ENCODE data around the gene SERPINB5. TPM values are rescaled to one million over a fixed set of nuclear protein-coding genes. Genes with fewer than 3 reads are reported as not detected.

SERPINB5 gene
- total and polyA plus RNA-seq, 8 donors = 0.72 to 27.1 (median 3.9) TPM; not detected in 5

GRCh38 chr18:63505566-63506335 is 29.0 kb downstream of the SERPINB5 start:
- no peak overlapping the region for H3K27ac ChIP-seq
- H3K4me1 ChIP-seq = no peaks in the 10 kb centered on the region
- intact Hi-C loops (cut with DNase I; ENCODE audit: low total_unique reads) = no loop called here
- no peaks in the 10 kb centered on the region for H3K36me3 ChIP-seq
- H3K9me3 ChIP-seq = no peaks in the 10 kb centered on the region
- no peaks in the 10 kb centered on the region for H3K27me3 ChIP-seq
- TF ChIP-seq CTCF (IDR thresholded peaks at IDR 0.05) = peak in 1 of 7 experiments; percentile 30
- no peak for TF ChIP-seq POLR2A (IDR thresholded peaks at IDR 0.05)
- DNase-seq = no peak
- 36 to 60% (median 49%) methylated on average over 2 of the region's 2 CpGs for WGBS, 5 donors
- no peak overlapping the region for H3K4me3 ChIP-seq

- Histone ChIP-seq H3K27ac (no peak overlapping the region), H3K4me1 (no peaks in the 10 kb centered on the region), H3K27me3 (no peaks in the 10 kb centered on the region), H3K9me3 (no peaks in the 10 kb centered on the region), H3K36me3 (no peaks in the 10 kb centered on the region), H3K4me3 (no peak overlapping the region)
- WGBS, 5 donors = 46 to 62% (median 57%) methylated on average over 3 of the region's 3 CpGs
- intact Hi-C loops (cut with DNase I; ENCODE audit: low total_unique reads) = no loop called here
- no peak for DNase-seq
- TF ChIP-seq EP300 (IDR thresholded peaks at IDR 0.05) = no peak
- no peak for TF ChIP-seq POLR2AphosphoS5 (IDR thresholded peaks at IDR 0.05)
- no peak for TF ChIP-seq POLR2A (IDR thresholded peaks at IDR 0.05)
- peak in 1 of 7 experiments; percentile 1 for TF ChIP-seq CTCF (IDR thresholded peaks at IDR 0.05)
Measured at GRCh38 chr18:63506336-63506646, 29.5 kb downstream of the SERPINB5 start.

- Histone ChIP-seq H3K27ac (no peak overlapping the region), H3K9me3 (no peaks in the 10 kb centered on the region), H3K36me3 (no peaks in the 10 kb centered on the region), H3K4me1 (no peaks in the 10 kb centered on the region), H3K27me3 (peaks cover 0 to 5% (median 0%) of the 10 kb centered on the region in 3 donors), H3K4me3 (no peak overlapping the region)
- DNase-seq = no peak
- WGBS, 5 donors = 23 to 47% (median 40%) methylated on average over 3 of the region's 3 CpGs
- intact Hi-C loops (cut with DNase I; ENCODE audit: low total_unique reads) = no loop called here
- TF ChIP-seq EP300 (IDR thresholded peaks at IDR 0.05) = no peak
- TF ChIP-seq POLR2AphosphoS5 (IDR thresholded peaks at IDR 0.05) = no peak
- no peak for TF ChIP-seq POLR2A (IDR thresholded peaks at IDR 0.05)
- TF ChIP-seq CTCF (IDR thresholded peaks at IDR 0.05) = no peak
Measured at GRCh38 chr18:63508596-63508995, 31.8 kb downstream of the SERPINB5 start.

GRCh38 chr18:63511285-63511684 is 34.5 kb downstream of the SERPINB5 start:
- no peak for TF ChIP-seq POLR2A (IDR thresholded peaks at IDR 0.05)
- peak in 2 of 7 experiments; percentile 12 to 30 for TF ChIP-seq CTCF (IDR thresholded peaks at IDR 0.05)
- TF ChIP-seq POLR2AphosphoS5 (IDR thresholded peaks at IDR 0.05) = no peak
- no peak for TF ChIP-seq EP300 (IDR thresholded peaks at IDR 0.05)
- intact Hi-C loops (cut with DNase I; ENCODE audit: low total_unique reads) = no loop called here
- no peak overlapping the region for H3K27ac ChIP-seq
- H3K4me3 ChIP-seq = no peak overlapping the region
- H3K4me1 ChIP-seq = no peaks in the 10 kb centered on the region
- H3K27me3 ChIP-seq = peaks cover 0 to 5% (median 0%) of the 10 kb centered on the region in 3 donors
- no peaks in the 10 kb centered on the region for H3K9me3 ChIP-seq
- DNase-seq = peak in 1 of 2 donors; percentile 47
- 28 to 37% (median 32%) methylated on average over 7 of the region's 7 CpGs for WGBS, 5 donors
- H3K36me3 ChIP-seq = no peaks in the 10 kb centered on the region
